A549 (cell line): ENCODE data around the gene IPO11.

Source experiments
- CEBPB ChIP-seq, 2 experiments: fragments of >200 bp in 1 of 2; sonication (Bioruptor Twin) in 1 of 2; formaldehyde crosslinking in 1 of 2; IDR thresholded peaks; 2 replicates each; pipeline ENCODE4 v1.6.1; 2012 to 2016
- EP300 ChIP-seq, 2 experiments: fragments of >200 bp; sonication (Bioruptor Twin); formaldehyde crosslinking; IDR thresholded peaks; 2 replicates in 1 of 2; 3 replicates in 1 of 2; pipeline ENCODE4 v1.6.1; 2016 to 2017
- HOXB5 ChIP-seq: fragments of 250-450 bp; sonication (Bioruptor Pico); IDR thresholded peaks from 2 replicates; pipeline ENCODE4 v1.5.0; 2020; ENCODE audit warnings: mild to moderate bottlenecking, moderate library complexity
- MAZ ChIP-seq: fragments of 150-350 bp; IDR thresholded peaks from 2 replicates; pipeline ENCODE4 v1.6.1; 2014; ENCODE audit warnings: antibody characterized with exemption, low read depth, low read length, borderline replicate concordance
- POLR2A ChIP-seq: IDR thresholded peaks from 2 replicates; pipeline ENCODE4 v1.6.1; 2012; ENCODE audit warnings: mild to moderate bottlenecking, low read length
- RFX5 ChIP-seq: fragments of 450-650 bp; IDR thresholded peaks from 2 replicates; pipeline ENCODE4 v1.7.1; 2014; ENCODE audit warnings: antibody characterized with exemption, mild to moderate bottlenecking, moderate library complexity
- TF ChIP-seq, protein P1 (sequence below): fragments of >200 bp; sonication (Bioruptor Twin); formaldehyde crosslinking; IDR thresholded peaks from 3 replicates; pipeline ENCODE4 v1.5.1; 2016

DNA sequence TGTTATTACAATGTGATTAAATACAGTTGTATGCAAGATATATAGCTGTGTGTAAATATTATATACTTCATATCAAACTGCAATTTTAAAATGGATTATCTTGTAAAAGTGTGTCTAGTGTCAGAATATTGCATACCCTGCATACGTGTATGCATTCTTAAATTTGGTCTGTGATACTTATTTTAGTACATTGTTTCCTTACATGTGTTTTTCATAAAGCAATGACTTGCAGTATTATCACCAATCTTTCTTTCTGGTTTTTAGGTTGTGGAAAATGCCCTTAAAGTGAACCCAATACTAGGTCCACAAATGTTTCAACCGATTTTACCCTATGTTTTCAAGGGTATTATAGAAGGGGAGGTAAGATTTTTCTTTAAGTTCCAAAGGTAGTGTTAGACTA, 137.5 kb downstream of the IPO11 start:
- no peak for TF ChIP-seq EP300 (IDR thresholded peaks at IDR 0.05)
- no peak for TF ChIP-seq RFX5
- no peak for TF ChIP-seq POLR2A
- no peak for TF ChIP-seq MAZ
- TF ChIP-seq HOXB5 (CRISPR knock-in tag): no peak
- no peak for TF ChIP-seq CEBPB (IDR thresholded peaks at IDR 0.05)
- TF ChIP-seq, protein P1, sequence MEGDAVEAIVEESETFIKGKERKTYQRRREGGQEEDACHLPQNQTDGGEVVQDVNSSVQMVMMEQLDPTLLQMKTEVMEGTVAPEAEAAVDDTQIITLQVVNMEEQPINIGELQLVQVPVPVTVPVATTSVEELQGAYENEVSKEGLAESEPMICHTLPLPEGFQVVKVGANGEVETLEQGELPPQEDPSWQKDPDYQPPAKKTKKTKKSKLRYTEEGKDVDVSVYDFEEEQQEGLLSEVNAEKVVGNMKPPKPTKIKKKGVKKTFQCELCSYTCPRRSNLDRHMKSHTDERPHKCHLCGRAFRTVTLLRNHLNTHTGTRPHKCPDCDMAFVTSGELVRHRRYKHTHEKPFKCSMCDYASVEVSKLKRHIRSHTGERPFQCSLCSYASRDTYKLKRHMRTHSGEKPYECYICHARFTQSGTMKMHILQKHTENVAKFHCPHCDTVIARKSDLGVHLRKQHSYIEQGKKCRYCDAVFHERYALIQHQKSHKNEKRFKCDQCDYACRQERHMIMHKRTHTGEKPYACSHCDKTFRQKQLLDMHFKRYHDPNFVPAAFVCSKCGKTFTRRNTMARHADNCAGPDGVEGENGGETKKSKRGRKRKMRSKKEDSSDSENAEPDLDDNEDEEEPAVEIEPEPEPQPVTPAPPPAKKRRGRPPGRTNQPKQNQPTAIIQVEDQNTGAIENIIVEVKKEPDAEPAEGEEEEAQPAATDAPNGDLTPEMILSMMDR: no peak
